ENCODE data around the gene SLC2A14.
"Not testable (repeated sequence)": the region's sequence is repeated elsewhere in the genome, so short reads cannot be mapped to it uniquely, and the experiment has no call there.

SLC2A14 gene

GRCh38 chr12:7833831-7834230 lies 38.9 kb downstream of the SLC2A14 start:
- DNase-seq (ENCODE audit: low read depth), result no peak

GRCh38 chr12:7833201-7833600 lies 39.5 kb downstream of the SLC2A14 start:
- not testable (repeated sequence) for DNase-seq (ENCODE audit: low read depth)

- DNase-seq (ENCODE audit: low read depth), result no peak
Measured at GRCh38 chr12:7832059-7832696, 40.5 kb downstream of the SLC2A14 start.

DNA sequence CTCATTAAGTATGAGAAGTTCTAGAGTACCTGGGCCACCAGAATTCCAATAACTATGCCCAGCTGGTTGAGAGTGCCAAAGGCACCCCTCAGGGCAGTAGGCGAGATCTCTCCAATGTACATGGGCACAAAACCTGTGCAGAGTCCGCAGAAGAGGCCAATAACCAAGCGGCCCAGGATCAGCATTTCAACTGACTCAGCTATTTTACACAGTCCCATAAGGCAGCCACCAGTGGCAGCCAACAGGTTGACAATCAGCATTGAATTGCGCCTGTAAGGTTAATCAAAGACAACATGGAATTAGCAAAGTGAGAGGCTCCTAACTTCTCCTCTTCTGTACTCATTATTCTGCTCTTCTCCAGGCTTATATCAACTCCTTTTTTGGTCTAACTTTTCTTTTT lies 43.0 kb downstream of the SLC2A14 start:
- not testable (repeated sequence) for DNase-seq (ENCODE audit: low read depth)

DNA sequence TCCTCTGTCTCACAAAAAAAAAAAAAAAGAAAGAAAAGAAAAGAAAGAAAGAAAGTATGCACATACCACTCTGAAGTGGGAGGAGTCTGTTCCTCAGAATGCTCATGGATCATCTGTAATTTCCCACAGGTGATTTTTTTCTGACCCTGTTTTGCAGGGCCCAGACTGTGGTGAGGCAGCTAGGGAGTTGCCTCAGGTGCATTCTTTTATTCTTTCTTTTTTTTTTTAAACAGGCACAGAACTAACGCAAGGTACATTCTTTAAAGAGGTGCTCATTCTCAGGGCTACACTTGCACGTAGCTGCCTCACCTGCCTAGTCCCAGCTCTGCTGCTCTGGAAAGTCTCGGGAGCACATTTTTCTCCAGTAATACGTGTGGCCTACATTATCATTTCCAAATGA lies 47.0 kb downstream of the SLC2A14 start:
- not testable (repeated sequence) for DNase-seq (ENCODE audit: low read depth)

- peak; percentile 70 for DNase-seq (ENCODE audit: low read depth)
Measured at GRCh38 chr12:7806863-7807487, 65.7 kb downstream of the SLC2A14 start.

- DNase-seq (ENCODE audit: low read depth), result not testable (repeated sequence)
Measured at GRCh38 chr12:7806319-7806718, 66.4 kb downstream of the SLC2A14 start.

GRCh38 chr12:7801460-7801859 lies 71.3 kb downstream of the SLC2A14 start:
- DNase-seq (ENCODE audit: low read depth), result no peak

DNA sequence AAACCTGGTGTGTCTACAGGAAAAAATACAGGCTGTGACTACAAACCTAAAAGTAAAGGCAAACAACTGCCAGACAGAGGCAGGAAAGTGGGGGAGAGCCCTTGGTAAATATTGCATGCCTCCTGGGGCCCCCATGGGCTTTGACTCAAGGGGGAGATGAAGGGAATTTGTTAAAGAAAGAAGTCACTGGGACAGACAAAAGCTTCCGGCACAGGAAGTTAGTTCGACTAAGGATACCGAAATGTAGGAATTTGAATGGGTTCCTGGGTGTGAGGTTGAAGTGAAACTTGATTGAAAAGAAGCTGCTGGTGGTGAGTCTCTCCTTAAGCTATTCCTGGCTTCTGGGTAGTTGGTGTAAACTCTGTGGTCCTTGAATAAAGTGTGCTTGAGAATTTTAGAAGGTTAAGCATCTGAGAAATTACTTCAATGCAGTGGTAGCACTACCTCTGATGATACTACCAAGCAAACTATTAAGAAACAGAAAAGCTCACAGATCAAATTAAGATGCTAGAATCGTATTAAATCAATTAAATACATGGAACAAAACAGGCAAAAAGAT lies 73.9 kb downstream of the SLC2A14 start:
- DNase-seq (ENCODE audit: low read depth), result not testable (repeated sequence)

DNA sequence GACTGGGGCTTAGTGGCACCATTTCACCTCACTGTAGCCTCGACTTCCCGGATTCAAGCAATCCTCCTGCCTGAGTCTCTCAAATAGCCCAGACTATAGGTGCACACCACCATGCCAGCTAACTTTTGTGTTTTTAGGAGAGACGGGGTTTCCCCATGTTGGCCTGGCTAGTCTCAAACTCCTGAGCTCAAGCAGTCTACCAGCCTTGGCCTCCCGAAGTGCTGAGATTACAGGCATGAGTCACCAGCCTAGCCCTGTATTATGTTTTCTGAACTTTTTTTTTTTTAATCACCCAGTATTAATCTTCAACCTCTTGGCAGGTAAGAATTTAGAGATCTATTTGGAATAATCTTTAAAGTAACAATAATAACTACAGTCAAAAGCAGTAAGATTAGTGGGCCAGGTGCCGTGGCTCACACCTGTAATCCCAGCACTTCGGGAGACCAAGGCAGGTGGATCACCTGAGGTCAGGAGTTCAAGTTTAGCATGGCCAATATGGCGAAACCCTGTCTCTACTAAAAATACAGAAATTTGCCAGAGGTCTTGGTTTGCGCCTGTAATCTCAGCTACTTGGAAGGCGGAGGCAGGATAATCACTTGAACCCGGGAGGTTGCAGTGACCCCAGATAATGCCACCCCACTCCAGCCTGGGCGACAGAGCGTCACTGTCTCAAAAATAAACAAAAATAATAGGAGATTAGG lies 74.9 kb downstream of the SLC2A14 start:
- DNase-seq (ENCODE audit: low read depth), result no peak

DNA sequence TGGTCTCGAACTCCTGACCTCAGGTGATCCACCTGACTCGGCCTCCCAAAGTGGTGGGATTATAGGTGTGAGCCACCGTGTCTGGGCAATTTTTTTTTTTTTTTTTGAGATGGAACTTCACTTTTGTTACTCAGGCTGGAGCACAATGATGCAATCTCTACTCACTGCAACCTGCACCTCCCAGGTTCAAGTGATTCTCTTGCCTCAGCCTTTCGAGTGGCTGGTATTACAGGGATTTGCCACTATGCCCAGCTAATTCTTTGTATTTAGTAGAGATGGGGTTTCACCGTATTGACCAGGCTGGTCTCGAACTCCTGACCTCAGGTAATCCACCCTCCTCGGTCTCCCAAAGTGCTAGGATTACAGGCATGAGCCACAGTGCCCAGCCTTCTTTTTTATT lies 75.4 kb downstream of the SLC2A14 start:
- DNase-seq (ENCODE audit: low read depth), result not testable (repeated sequence)

GRCh38 chr12:7793211-7793610 lies 79.5 kb downstream of the SLC2A14 start:
- no peak for DNase-seq (ENCODE audit: low read depth)

DNA sequence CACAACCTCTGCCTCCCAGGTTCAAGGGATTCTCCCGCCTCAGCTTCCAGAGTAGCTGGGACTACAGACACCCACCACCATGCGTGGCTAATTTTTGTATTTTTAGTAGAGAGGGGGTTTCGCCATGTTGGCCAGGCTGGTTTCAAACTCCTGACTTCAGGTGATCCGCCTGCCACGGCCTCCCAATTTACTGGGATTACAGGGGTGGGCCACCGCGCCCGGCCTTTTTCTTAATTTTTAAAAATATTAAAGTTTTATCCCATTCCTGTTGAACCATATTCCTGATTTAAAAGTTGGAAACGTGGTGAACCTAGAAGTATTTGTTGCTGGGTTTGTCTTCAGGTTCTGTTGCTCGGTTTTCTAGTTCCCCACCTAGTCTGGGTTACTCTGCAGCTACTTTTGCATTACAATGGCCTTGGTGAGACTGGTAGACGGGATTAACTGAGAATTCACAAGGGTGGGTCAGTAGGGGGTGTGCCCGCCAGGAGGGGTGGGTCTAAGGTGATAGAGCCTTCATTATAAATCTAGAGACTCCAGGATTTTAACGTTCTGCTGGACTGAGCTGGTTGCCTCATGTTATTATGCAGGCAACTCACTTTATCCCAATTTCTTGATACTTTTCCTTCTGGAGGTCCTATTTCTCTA lies 83.7 kb downstream of the SLC2A14 start, which contains the start of gene NANOG:
NANOG (plus strand) TSS at position 519 of the 645 bp plus-strand sequence. CDS start 213 bp downstream, outside the sequence.
- DNase-seq (ENCODE audit: low read depth), result not testable (repeated sequence)

DNA sequence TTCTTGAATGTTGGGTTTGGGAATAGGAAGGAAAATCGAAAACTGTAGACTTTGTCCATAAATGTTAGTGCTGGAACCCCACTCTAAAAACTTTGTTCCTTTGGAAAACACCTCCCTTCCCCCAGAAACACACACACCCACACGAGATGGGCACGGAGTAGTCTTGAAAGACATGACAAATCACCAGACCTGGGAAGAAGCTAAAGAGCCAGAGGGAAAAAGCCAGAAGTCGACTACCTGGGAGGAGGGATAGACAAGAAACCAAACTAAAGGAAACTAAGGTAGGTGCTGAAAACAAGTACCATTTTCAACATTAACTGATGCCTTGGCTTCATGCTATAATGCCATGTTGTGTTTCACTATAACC lies 84.4 kb downstream of the SLC2A14 start:
- DNase-seq (ENCODE audit: low read depth), result no peak

DNA sequence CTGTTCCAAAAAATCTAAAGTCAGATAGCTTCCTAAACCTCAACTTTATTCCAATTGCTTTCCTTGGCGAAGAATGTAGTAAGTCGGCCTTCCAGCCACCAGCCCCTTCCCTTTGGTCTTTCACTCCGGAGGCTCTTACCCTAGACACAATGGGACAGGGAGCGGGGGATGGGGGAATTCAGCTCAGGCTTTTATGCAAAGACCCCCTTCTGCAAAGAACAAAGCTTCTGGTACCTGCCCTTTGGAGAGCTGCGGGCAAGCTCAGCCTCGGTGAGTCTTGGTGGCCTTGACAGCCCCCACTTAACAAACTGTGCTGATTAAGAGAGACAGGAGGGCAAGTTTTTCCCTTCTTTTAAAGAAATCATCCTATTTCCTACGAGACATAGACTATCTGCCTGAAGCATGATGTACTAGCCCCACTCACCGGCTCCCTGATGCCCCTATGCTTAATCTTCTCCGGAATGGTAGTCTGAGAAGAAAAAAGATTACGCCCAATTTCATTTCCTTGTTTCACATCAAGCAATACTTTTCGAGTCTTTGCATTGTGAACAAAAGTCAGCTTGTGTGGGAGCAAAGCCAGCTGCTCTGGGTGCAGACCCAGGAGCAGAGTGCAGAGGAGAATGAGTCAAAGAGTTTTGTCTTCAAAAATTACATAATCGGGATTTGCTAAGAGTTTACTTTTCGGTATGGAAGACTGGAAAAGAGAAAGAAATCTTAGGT lies 85.0 kb downstream of the SLC2A14 start:
- no peak for DNase-seq (ENCODE audit: low read depth)

- DNase-seq (ENCODE audit: low read depth), result no peak
Measured at GRCh38 chr12:7784701-7785100, 88.0 kb downstream of the SLC2A14 start.

- not testable (repeated sequence) for DNase-seq (ENCODE audit: low read depth)
Measured at GRCh38 chr12:7783433-7783832, 89.3 kb downstream of the SLC2A14 start.

DNA sequence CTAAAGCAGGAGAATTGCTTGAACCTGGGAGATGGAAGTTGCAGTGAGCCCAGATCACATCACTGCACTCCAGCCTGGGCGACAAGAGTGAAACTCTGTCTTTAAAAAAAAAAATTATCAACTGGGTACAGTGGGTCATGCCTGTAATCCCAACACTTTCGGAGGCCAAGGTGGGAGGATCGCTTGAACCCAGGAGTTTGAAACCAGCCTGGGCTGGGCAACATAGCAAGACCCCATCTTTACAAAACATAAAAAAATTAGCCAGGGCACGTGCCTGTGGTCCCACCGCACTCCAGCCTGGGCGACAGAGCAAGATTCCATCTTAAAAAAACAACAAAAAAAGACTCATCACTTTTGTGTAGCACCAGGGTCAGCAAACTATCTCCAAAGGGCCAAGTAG lies 90.7 kb downstream of the SLC2A14 start:
- DNase-seq (ENCODE audit: low read depth), result no peak

DNA sequence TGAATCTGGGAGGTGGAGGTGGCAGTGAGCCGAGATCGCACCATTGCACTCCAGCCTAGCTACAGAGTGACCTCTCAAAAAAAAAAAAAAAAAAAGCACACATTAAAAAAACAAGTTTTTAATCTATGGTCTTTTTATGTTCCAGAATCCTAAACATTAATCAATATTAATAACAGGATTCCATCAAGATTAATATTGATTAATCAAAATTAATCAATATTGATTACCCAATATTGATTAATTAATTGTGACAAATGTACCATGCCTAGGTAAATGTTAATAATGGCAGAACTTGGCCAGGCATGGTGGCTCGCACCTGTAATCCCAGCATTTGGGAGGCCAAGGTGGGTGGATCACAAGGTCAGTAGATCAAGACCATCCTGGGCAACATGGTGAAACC lies 91.4 kb downstream of the SLC2A14 start:
- no peak for DNase-seq (ENCODE audit: low read depth)

GRCh38 chr12:7769999-7770398 lies 102.7 kb downstream of the SLC2A14 start:
- DNase-seq (ENCODE audit: low read depth), result no peak
